Measurements from ENCODE around the gene MCM7. TPM values are rescaled to one million over a fixed set of nuclear protein-coding genes. Genes with fewer than 3 reads are reported as not detected.

Gene MCM7
- total and polyA plus RNA-seq, 10 of the 15 experiments (the other 5 are each of a cell fraction or from before 2014, with no cell fraction given) = 183 to 383 (median 244) TPM

GRCh38 chr7:100100420-100101015, 679 bp downstream of the MCM7 start (continued):
- TF ChIP-seq TCF12 (IDR thresholded peaks at IDR 0.05; ENCODE audit: low read depth, low read length) (peak; percentile 19; the same call in 1 of the 2 replicates), IKZF1 (conservative IDR thresholded peaks at IDR 0.05) (peak; percentile 94), HDAC2 (IDR thresholded peaks at IDR 0.05) (peak; percentile 96), MEF2A (IDR thresholded peaks at IDR 0.05; ENCODE audit: insufficient read depth, low read depth, low read length) (0 out of 2 replicates have a peak, but pooled peaks have one; percentile 26), FOXM1 (IDR thresholded peaks at IDR 0.05; ENCODE audit: low read depth, low read length) (peak; percentile 66; the same call in 1 of the 2 replicates), NRF1 (conservative IDR thresholded peaks at IDR 0.05; ENCODE audit: low read depth, low read length) (no peak), SP1 (IDR thresholded peaks at IDR 0.05; ENCODE audit: low read depth, low read length) (peak; percentile 74), HCFC1 (IDR thresholded peaks at IDR 0.05; ENCODE audit: low read length) (peak; percentile 60; the same call in 1 of the 2 replicates), ZNF622 (IDR thresholded peaks at IDR 0.05) (no peak), RB1 (IDR thresholded peaks at IDR 0.05; ENCODE audit: borderline replicate concordance) (peak; percentile 98), EGR1 (IDR thresholded peaks at IDR 0.05; ENCODE audit: borderline replicate concordance in 1 of 2, low read depth in 2 of 2, low read length in 2 of 2) (peak in 1 of 2 experiments; percentile 97; a peak in 2 of 3 replicates), IRF4 (IDR thresholded peaks at IDR 0.05; ENCODE audit: low read depth, low read length) (peak; percentile 62; the same call in 1 of the 2 replicates)
- TF ChIP-seq, protein P1, sequence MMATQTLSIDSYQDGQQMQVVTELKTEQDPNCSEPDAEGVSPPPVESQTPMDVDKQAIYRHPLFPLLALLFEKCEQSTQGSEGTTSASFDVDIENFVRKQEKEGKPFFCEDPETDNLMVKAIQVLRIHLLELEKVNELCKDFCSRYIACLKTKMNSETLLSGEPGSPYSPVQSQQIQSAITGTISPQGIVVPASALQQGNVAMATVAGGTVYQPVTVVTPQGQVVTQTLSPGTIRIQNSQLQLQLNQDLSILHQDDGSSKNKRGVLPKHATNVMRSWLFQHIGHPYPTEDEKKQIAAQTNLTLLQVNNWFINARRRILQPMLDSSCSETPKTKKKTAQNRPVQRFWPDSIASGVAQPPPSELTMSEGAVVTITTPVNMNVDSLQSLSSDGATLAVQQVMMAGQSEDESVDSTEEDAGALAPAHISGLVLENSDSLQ (IDR thresholded peaks at IDR 0.05) = peak; percentile 74
- TF ChIP-seq, protein P2, sequence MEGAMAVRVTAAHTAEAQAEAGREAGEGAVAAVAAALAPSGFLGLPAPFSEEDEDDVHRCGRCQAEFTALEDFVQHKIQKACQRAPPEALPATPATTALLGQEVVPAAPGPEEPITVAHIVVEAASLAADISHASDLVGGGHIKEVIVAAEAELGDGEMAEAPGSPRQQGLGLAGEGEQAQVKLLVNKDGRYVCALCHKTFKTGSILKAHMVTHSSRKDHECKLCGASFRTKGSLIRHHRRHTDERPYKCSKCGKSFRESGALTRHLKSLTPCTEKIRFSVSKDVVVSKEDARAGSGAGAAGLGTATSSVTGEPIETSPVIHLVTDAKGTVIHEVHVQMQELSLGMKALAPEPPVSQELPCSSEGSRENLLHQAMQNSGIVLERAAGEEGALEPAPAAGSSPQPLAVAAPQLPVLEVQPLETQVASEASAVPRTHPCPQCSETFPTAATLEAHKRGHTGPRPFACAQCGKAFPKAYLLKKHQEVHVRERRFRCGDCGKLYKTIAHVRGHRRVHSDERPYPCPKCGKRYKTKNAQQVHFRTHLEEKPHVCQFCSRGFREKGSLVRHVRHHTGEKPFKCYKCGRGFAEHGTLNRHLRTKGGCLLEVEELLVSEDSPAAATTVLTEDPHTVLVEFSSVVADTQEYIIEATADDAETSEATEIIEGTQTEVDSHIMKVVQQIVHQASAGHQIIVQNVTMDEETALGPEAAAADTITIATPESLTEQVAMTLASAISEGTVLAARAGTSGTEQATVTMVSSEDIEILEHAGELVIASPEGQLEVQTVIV (IDR thresholded peaks at IDR 0.05; ENCODE audit: borderline replicate concordance, partially characterized antibody) = peak; percentile 88
